ENCODE data around the gene EVX1.

DNA sequence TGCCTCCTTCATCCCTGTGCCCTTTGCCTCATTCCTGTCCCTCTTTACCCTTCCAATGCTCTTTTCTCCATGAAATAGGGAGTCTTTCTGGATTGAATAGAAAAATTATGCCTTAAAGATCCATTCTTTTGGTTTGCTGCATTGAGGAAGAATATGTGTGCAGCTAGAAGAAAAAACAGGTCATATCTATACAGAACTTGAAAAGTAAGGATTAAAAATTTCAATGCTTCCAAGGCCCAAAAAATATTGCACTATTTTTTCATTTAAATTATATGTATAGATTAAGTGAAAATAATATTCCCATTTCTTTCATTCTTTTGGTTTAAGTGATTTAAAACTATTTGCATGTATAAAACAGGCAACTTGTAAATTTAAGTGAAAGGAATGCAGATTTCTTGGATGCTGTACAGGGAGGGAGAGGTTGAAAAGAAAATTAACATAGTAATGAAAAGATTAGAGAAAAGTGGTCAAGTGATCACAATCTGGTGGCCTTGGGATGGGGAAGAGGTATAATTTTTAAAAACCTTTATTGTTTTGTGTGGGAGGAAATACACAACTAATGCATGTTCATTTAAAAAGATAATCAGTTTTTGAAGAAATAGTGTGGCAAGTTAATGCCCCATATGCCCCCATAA, 18.5 kb upstream of the EVX1 start:
- TF ChIP-seq, protein P1, sequence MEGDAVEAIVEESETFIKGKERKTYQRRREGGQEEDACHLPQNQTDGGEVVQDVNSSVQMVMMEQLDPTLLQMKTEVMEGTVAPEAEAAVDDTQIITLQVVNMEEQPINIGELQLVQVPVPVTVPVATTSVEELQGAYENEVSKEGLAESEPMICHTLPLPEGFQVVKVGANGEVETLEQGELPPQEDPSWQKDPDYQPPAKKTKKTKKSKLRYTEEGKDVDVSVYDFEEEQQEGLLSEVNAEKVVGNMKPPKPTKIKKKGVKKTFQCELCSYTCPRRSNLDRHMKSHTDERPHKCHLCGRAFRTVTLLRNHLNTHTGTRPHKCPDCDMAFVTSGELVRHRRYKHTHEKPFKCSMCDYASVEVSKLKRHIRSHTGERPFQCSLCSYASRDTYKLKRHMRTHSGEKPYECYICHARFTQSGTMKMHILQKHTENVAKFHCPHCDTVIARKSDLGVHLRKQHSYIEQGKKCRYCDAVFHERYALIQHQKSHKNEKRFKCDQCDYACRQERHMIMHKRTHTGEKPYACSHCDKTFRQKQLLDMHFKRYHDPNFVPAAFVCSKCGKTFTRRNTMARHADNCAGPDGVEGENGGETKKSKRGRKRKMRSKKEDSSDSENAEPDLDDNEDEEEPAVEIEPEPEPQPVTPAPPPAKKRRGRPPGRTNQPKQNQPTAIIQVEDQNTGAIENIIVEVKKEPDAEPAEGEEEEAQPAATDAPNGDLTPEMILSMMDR (IDR thresholded peaks at IDR 0.05) = no peak
- TF ChIP-seq POLR2A (IDR thresholded peaks at IDR 0.05) = no peak
